ENCODE data around the gene PLEKHG4B. TPM values are rescaled to one million over a fixed set of nuclear protein-coding genes. Genes with fewer than 3 reads are reported as not detected.

PLEKHG4B gene
- total RNA-seq, 1 donor from 2014 or later: 0.36 TPM

DNA sequence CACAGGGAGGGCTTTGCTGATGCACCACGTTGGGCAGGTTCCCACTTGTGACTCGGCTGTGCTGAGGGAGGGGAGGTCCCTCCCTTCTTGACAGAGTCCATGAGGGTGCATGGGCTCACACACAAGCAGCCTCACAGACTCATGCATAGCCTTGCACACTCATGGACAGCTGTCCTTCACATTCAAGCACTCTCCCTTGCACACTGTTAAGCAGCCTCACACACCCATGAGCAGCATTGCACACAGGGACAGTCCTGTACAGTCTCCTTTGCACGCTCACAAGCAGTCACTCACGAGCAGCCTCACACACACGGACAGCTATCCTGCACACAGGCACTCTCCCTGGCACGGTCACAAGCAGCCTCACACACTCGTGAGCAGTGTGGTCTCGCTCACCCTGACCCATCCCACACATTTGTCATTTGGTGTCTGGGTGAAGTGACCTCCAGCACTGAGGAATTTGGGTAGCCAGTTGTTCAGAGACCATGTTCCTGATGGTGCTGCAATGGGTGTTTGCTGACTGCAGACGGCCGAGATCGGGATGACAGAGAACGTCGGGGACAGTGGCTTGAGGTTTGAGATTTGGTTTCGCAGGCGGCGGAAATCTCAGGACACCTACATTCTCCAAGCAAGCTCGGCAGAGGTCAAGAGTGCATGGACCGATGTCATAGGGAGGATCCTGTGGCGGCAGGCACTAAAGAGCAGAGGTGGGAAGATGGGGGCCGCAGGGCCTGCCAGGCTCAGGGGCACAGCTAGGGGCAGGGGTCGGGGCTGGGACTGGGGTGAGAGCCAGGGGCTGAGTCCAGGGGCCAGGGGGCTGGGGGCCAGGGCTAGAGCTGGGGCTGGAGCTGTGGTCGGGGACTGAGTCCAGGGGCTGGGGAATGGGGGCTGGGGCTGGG lies 81.7 kb downstream of the PLEKHG4B start:
- ATAC-seq: no peak

- ATAC-seq: no peak
Measured at GRCh38 chr5:174291-174600, 82.3 kb downstream of the PLEKHG4B start.

DNA sequence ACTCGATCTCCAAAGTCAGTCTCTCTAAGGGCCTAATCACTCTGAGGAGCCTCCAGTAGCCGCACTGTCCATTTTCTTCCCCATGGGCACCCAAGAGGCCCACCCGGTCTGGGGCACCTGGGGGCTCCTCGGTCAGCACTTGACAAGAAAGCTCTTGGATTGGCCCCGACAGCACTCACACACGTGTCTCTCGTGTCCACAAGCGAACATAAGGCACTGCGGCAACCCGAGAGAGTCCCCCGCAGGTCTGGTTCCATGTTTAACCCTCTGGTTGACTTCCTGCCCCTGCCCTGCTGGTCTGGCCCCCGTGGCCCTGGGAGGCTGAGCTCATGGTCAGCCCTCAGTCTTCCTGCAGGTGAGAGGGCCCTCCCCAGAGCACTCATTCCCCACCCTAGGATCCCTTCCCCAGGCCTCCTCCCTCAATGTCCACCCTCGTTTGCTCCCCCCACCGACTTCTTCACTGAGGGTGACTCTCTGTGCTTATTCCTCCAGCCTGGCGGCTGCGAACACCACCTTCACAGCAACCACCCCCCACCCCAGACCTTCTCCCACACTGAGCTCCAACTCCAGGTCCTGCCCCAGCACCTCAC lies 83.0 kb downstream of the PLEKHG4B start:
- ATAC-seq: no peak

- ATAC-seq: no peak
Measured at GRCh38 chr5:176296-176823, 84.4 kb downstream of the PLEKHG4B start.

GRCh38 chr5:178110-178509 lies 86.1 kb downstream of the PLEKHG4B start:
- no peak for ATAC-seq

GRCh38 chr5:179401-179800 lies 87.4 kb downstream of the PLEKHG4B start:
- ATAC-seq: no peak

DNA sequence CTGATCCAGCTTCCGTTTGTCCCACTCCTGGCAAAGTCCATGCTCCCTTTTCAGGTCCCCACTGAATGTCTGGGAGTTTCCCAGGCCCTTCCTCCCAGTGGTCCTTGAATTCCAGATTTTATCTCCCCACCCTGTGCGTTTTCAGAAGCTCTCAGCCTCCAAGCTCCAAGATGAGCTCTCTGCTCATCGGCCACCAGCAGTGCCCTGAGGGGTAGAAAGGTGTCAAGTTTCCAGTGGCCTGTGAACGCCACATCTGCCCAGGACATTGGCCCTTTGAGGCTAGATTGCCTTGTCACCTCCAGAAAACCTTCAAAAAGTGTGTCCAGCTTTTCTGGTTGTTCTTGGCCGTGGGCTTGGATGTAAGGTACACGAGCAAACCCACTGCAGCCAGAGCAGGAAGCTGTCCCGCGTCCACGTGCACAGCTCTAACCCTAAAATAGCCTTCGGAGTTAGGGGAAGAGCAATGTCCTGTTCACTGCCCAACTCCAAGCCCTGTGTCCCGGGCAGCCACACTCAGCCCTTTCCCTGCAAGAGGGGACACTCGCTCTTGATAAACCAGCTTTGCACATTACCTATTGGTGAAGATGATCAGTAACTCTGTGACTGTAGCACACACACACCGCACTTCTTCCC lies 88.4 kb downstream of the PLEKHG4B start:
- no peak for ATAC-seq

- ATAC-seq: no peak
Measured at GRCh38 chr5:181160-181559, 89.2 kb downstream of the PLEKHG4B start.

DNA sequence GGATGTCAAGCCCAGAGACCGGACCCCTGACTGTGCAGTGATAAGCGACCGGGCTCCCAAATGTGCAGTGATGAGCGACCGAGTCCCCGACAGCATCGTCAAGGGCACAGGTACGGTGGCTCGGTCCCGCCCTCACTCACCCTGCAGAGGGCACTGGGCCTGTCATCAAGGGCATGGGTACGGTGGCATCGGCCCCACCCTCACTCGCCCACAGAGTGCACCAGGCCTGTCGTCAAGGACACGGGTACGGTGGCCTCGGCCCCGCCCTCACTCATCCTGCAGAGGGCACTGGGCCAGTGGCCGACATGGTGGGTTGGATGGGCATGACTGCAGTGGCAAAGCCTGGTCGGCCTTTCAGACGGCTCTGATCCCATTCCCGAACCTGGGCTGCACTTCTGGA lies 89.6 kb downstream of the PLEKHG4B start:
- ATAC-seq: no peak

- ATAC-seq: no peak
Measured at GRCh38 chr5:182126-182525, 90.2 kb downstream of the PLEKHG4B start.

DNA sequence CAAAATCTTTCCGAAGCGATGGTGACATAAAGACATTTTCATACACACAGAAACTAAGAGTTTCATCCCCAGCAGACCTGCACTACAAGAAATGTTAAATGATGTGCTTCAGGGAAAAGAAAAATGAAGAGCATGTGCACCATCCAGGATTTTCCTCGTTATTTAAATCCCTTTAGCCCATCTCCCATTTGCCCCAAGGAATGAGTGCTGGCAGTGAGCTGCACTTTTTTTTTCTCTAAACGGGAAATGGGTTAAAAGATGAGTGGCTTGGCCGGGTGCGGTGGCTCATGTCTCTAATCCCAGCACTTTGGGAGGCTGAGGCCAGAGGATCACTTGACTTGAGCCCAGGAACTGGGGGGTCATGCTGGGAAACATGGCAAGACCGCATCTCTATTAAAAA lies 92.5 kb downstream of the PLEKHG4B start:
- ATAC-seq: no peak

GRCh38 chr5:185095-186070 lies 93.4 kb downstream of the PLEKHG4B start:
- no peak for ATAC-seq

DNA sequence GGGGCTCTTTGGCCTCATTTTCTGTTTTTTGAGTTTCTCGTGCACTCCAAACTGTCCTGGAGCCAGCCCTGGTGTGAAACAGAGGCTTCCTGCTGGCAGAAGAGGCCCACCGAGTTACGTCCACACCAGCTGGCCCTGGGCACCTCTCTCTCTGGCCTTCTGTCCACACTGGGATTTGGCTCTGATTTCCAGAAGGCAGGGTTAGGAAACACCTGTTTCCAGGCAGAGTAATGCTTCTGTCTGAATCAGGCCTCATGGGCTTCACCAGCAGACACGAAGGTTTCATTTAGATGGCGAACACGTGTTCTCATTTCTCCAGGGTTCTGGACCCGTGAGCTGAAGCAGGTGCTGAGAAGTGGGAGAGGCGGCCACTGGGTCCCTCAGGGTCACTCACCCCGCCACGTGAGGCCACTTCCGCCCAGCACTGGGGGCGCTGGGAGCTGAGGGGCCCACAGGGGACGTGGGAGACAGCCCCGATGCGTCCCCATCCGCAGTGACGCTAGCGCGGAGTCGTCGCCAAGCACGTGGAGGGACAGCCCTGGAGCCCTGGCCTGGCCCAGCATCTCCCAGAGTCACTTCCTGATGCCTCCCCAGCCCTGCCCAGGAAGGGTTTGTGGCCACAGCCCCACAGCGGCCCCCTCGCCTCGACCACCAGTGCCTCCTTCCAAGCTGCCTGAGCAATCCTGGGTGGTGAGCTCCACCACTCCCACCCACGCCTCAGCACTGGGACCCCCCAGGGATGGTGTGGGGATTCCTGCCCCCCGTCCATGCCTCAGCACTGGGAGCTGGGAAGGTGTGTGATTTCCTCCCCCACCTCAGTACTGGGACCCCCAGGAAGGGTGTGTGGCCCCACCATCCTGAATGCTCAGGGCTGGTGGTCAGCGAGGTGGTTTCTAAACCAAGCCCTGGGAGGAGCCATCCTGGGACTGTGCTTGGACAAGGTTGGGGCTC lies 94.4 kb downstream of the PLEKHG4B start:
- no peak for ATAC-seq

DNA sequence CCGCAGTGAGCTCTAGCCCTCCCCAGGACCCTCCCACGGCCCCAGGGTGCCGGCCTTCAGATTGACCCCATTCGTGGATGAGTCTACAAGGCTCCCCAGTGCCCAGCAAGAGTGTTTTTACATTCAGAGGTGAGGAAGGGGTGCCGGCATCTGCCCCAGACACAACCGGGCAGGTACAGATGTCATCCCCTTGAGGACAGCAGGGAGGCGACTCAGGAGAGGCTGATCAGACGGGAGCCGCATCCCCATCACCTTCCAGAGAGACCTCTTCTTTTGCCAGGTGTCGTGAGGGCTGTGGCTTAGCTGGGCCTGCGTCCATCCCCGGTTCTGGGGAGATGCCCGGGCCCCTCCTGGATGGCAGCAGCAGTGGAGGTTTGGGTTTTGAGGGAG lies 95.1 kb downstream of the PLEKHG4B start:
- no peak for ATAC-seq

DNA sequence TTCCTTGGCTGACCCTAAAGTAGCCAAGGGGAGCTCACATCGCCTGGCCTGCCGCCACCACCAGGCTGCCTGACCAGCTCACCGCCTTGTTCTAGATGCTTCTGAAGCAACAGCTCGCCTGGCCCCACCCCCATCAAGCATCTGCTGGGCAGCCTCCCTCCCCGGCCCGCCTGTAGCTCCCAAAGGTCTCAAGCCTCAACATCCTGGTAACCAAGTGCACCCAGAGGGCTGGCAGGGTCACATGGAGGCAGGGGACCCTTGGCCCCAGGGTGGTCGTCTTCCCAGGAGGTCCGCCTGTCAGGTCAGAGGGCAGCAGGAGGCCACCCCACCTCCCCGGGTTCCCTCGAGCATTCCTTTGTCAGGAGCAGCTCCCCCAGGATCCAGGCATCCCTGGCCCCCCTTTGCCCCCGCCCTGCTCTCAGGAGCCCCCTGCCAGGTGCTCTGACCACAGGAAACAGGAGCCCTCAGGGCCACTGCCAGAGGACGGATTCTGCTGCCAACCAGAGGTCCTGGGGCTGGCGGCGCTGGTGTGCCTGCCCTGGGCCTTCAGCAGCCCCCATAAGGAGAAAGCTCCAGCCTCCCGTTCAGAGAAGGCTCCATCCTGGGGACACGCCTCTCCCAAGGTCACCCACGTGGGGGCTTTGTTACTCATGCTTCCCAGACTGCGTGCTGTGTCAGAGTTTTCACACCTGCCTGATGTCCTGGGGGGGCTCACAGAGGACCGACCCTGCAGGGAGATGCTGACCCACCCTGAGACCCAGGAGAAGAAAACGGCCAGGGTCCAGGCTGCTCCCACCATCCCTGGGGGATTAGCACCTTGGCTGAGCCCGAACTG lies 95.9 kb downstream of the PLEKHG4B start:
- ATAC-seq: no peak

GRCh38 chr5:188488-189481 lies 96.8 kb downstream of the PLEKHG4B start:
- peak; percentile 88 for ATAC-seq

DNA sequence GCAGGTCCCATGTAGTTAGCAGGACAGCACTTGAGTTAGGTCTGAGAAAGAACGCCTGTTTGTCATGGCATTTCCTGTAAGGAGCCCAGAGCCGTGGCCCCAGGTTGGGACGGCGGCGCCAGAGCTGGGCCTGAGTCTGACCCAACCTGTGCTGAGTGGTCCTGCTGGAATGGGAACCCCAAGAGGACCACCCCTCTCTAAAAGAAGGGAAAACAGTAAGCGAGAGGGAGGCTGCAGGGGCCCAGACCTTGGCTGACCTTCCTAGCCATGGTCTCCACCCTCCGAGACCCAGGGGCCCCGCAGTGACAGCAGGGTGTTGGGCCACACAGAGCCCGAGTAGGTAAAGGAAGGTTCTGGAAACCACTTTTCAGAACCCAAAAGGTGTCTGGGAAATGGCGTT lies 97.5 kb downstream of the PLEKHG4B start:
- ATAC-seq: no peak

- no peak for ATAC-seq
Measured at GRCh38 chr5:189976-190365, 98.0 kb downstream of the PLEKHG4B start.

All from esophagus mucosa (tissue), 1 donor.